Ishikawa (cell line): ENCODE data around the gene OR6K3.

Source experiments
- CEBPB ChIP-seq: IDR thresholded peaks from 2 replicates; pipeline ENCODE4 v1.6.1; 2012
- CREB1 ChIP-seq: IDR thresholded peaks from 2 replicates; pipeline ENCODE4 v1.6.1; 2012; ENCODE audit warnings: low read depth
- EP300 ChIP-seq: IDR thresholded peaks from 2 replicates; pipeline ENCODE4 v1.6.1; 2012; ENCODE audit warnings: borderline replicate concordance
- FOXM1 ChIP-seq: IDR thresholded peaks from 2 replicates; pipeline ENCODE4 v1.6.1; 2012; ENCODE audit warnings: low read depth, borderline replicate concordance
- NFIC ChIP-seq: IDR thresholded peaks from 2 replicates; pipeline ENCODE4 v1.6.1; 2012
- RAD21 ChIP-seq: IDR thresholded peaks from 2 replicates; pipeline ENCODE4 v1.6.1; 2012; ENCODE audit warnings: low read depth
- TAF1 ChIP-seq: IDR thresholded peaks from 2 replicates; pipeline ENCODE4 v1.6.1; 2012; ENCODE audit warnings: low read depth, mild to moderate bottlenecking
- TEAD4 ChIP-seq: IDR thresholded peaks from 2 replicates; pipeline ENCODE4 v1.6.1; 2012
- YY1 ChIP-seq: IDR thresholded peaks from 2 replicates; pipeline ENCODE4 v1.6.1; 2012; ENCODE audit warnings: low read depth
- TF ChIP-seq, protein P1 (sequence below): IDR thresholded peaks from 2 replicates; pipeline ENCODE4 v1.6.1; 2012
- TF ChIP-seq, protein P2 (sequence below): IDR thresholded peaks from 2 replicates; pipeline ENCODE4 v1.6.1; 2012
- TF ChIP-seq, protein P3 (sequence below): IDR thresholded peaks from 2 replicates; pipeline ENCODE4 v1.6.1; 2012; ENCODE audit warnings: low read depth, mild to moderate bottlenecking

DNA sequence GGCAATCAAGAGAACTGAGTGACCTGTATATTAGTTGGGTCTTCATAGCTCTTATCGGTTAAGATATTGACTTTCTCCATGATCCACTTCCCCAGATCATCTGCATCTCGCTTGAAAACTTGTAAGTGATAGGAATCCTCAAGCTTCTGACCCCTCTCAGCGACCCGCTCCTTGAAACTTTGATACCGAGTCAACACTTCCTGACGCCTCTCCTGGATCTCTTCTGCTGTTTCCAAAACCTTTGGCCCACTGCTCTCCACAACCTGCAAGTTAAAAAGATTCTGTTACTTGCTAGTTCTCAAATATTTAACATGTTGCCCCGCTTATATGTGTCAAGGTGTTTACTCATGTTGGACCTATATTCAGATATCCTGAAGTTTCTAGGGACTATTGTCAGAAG is 35.4 kb downstream of the OR6K3 start:
- TF ChIP-seq, protein P1, sequence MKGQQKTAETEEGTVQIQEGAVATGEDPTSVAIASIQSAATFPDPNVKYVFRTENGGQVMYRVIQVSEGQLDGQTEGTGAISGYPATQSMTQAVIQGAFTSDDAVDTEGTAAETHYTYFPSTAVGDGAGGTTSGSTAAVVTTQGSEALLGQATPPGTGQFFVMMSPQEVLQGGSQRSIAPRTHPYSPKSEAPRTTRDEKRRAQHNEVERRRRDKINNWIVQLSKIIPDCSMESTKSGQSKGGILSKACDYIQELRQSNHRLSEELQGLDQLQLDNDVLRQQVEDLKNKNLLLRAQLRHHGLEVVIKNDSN = no peak
- TF ChIP-seq RAD21 = no peak
- TF ChIP-seq EP300 = no peak
- TF ChIP-seq TEAD4 = no peak
- TF ChIP-seq YY1 = no peak
- TF ChIP-seq, protein P2, sequence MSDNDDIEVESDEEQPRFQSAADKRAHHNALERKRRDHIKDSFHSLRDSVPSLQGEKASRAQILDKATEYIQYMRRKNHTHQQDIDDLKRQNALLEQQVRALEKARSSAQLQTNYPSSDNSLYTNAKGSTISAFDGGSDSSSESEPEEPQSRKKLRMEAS = no peak
- no peak for TF ChIP-seq CEBPB
- TF ChIP-seq, protein P3, sequence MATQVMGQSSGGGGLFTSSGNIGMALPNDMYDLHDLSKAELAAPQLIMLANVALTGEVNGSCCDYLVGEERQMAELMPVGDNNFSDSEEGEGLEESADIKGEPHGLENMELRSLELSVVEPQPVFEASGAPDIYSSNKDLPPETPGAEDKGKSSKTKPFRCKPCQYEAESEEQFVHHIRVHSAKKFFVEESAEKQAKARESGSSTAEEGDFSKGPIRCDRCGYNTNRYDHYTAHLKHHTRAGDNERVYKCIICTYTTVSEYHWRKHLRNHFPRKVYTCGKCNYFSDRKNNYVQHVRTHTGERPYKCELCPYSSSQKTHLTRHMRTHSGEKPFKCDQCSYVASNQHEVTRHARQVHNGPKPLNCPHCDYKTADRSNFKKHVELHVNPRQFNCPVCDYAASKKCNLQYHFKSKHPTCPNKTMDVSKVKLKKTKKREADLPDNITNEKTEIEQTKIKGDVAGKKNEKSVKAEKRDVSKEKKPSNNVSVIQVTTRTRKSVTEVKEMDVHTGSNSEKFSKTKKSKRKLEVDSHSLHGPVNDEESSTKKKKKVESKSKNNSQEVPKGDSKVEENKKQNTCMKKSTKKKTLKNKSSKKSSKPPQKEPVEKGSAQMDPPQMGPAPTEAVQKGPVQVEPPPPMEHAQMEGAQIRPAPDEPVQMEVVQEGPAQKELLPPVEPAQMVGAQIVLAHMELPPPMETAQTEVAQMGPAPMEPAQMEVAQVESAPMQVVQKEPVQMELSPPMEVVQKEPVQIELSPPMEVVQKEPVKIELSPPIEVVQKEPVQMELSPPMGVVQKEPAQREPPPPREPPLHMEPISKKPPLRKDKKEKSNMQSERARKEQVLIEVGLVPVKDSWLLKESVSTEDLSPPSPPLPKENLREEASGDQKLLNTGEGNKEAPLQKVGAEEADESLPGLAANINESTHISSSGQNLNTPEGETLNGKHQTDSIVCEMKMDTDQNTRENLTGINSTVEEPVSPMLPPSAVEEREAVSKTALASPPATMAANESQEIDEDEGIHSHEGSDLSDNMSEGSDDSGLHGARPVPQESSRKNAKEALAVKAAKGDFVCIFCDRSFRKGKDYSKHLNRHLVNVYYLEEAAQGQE = no peak
- no peak for TF ChIP-seq TAF1
- TF ChIP-seq CREB1 = no peak
- no peak for TF ChIP-seq NFIC
- TF ChIP-seq FOXM1 = no peak
